Upper lobe of right lung (tissue), 1 donor: ENCODE measurements around the gene IBA57. TPM values are rescaled to one million over a fixed set of nuclear protein-coding genes. Genes with fewer than 3 reads are reported as not detected.

Experiments
- ATAC-seq: fragments of 200-7000 bp; cut with Tn5 transposase; one replicate; pipeline ENCODE4 v1.9.1; 2020; ENCODE audit warnings: mild to moderate bottlenecking, moderate library complexity
- DNase-seq: peaks from one replicate; pipeline ENCODE4 v3.0.0-alpha.2; 2020
- H3K27ac ChIP-seq: fragments of 200-600 bp; one replicate; pipeline ENCODE4 v1.8.0; 2022
- H3K27me3 ChIP-seq: fragments of 200-600 bp; one replicate; pipeline ENCODE4 v1.8.0; 2022; ENCODE audit warnings: mild to moderate bottlenecking
- H3K36me3 ChIP-seq: fragments of 200-600 bp; one replicate; pipeline ENCODE4 v1.8.0; 2022
- H3K4me1 ChIP-seq: fragments of 200-600 bp; one replicate; pipeline ENCODE4 v1.8.0; 2022
- H3K4me3 ChIP-seq: fragments of 200-600 bp; one replicate; pipeline ENCODE4 v1.8.0; 2022; ENCODE audit warnings: mild to moderate bottlenecking
- H3K9me3 ChIP-seq: fragments of 200-600 bp; one replicate; pipeline ENCODE4 v1.8.0; 2022
- CTCF ChIP-seq: fragments of 200-600 bp; IDR thresholded peaks from one replicate; pipeline ENCODE4 v1.8.0; 2022; ENCODE audit warnings: antibody characterized with exemption
- intact Hi-C: fragments of 100-400 bp; cut with DNase I; formaldehyde crosslinking; loops from one replicate; pipeline ENCODE4 v1.11.0; 2022
- total RNA-seq: library from RNA; stranded (reverse); fragmentation: NEBNext Ultra II Directional; extraction: Animal tissue kit (Norgen Biotek cat#: 25700); gene quantifications from one replicate; pipeline ENCODE4 v1.2.1, GENCODE V29; 2021
- donor health status: DM: no; HTN: yes; CAD: no; lungs with severe emphysema.

The IBA57 gene
- total RNA-seq, 1 donor from 2014 or later, result 13.0 TPM

GRCh38 chr1:228206582-228207351 is 41.2 kb downstream of the IBA57 start:
- H3K27me3 ChIP-seq, result peaks cover 4% of the 10 kb centered on the region
- H3K4me1 ChIP-seq, result no peaks in the 10 kb centered on the region
- no peaks in the 10 kb centered on the region for H3K9me3 ChIP-seq
- H3K36me3 ChIP-seq, result no peaks in the 10 kb centered on the region
- H3K4me3 ChIP-seq, result no peak overlapping the region
- TF ChIP-seq CTCF, result no peak
- H3K27ac ChIP-seq, result no peak overlapping the region
- no peak for DNase-seq
- ATAC-seq, result peak; percentile 8
- intact Hi-C loops, result no loop called here

- Histone ChIP-seq H3K27me3 (peaks cover 4% of the 10 kb centered on the region), H3K4me1 (no peaks in the 10 kb centered on the region), H3K36me3 (no peaks in the 10 kb centered on the region), H3K4me3 (no peak overlapping the region), H3K27ac (no peak overlapping the region), H3K9me3 (no peaks in the 10 kb centered on the region)
- DNase-seq, result no peak
- peak; percentile 2 for ATAC-seq
- no peak for TF ChIP-seq CTCF
- intact Hi-C loops, result no loop called here
Observed at GRCh38 chr1:228207381-228207810, 41.8 kb downstream of the IBA57 start.

GRCh38 chr1:228207851-228208821 is 42.5 kb downstream of the IBA57 start, which contains the start of gene OBSCN:
Gene OBSCN (plus strand): TSS chr1:228208044. CDS start chr1:228211784, 3,740 bp downstream.
- no peak for DNase-seq
- no peak for TF ChIP-seq CTCF
- H3K4me3 ChIP-seq, result no peak within 1 kb of the TSS
- H3K9me3 ChIP-seq, result no peaks in the 10 kb centered on the region
- intact Hi-C loops, result no loop called here
- no peaks in the 10 kb centered on the region for H3K36me3 ChIP-seq
- peaks cover 4% of the 10 kb centered on the region for H3K27me3 ChIP-seq
- peaks cover 7% of the 10 kb centered on the region for H3K4me1 ChIP-seq
- ATAC-seq, result no peak
- H3K27ac ChIP-seq, result no peak within 1 kb of the TSS

- Histone ChIP-seq H3K4me1 (peaks cover 7% of the 10 kb centered on the region), H3K27me3 (peaks cover 4% of the 10 kb centered on the region), H3K9me3 (no peaks in the 10 kb centered on the region), H3K36me3 (no peaks in the 10 kb centered on the region), H3K4me3 (no peak overlapping the region), H3K27ac (no peak overlapping the region)
- DNase-seq (no peak), ATAC-seq (no peak)
- no peak for TF ChIP-seq CTCF
- intact Hi-C loops, result no loop called here
Observed at GRCh38 chr1:228208831-228209551, 43.4 kb downstream of the IBA57 start.

- H3K4me3 ChIP-seq, result no peak overlapping the region
Observed at GRCh38 chr1:228209657-228210056, 44.1 kb downstream of the IBA57 start.

More at GRCh38 chr1:228209657-228210056, 44.1 kb downstream of the IBA57 start:
- Histone ChIP-seq H3K27ac (no peak overlapping the region), H3K27me3 (peaks cover 4% of the 10 kb centered on the region), H3K4me1 (peaks cover 7% of the 10 kb centered on the region), H3K36me3 (no peaks in the 10 kb centered on the region), H3K9me3 (no peaks in the 10 kb centered on the region)
- intact Hi-C loops, result no loop called here
- no peak for ATAC-seq
- DNase-seq, result no peak
- TF ChIP-seq CTCF, result no peak
